AG04449 (cell line): ENCODE measurements around the gene BICDL1.

Experiments
- CTCF ChIA-PET: fragments of 350-600 bp; formaldehyde crosslinking; extraction: SDS; loops from one replicate; lab custom pipeline; 2021; ENCODE audit warnings: antibody characterized with exemption; lab: Yijun Ruan, JAX
- POLR2A ChIA-PET: fragments of 400-600, 350-600 bp; formaldehyde crosslinking; extraction: SDS; loops from one replicate; lab custom pipeline; 2020; ENCODE audit warnings: antibody characterized with exemption, inconsistent platforms; lab: Yijun Ruan, JAX
- DNase-seq: peaks from one replicate; pipeline ENCODE4 v3.0.0-alpha.2; 2010; ENCODE audit warnings: low read depth, low spot score
- H3K4me3 ChIP-seq: 2 replicates; pipeline ENCODE4 v1.5.1; 2011; ENCODE audit warnings: low read depth, mild to moderate bottlenecking, control low read depth, low read length
- TF ChIP-seq, protein P1 (sequence below): IDR thresholded peaks from one replicate; pipeline ENCODE4 v1.5.1; 2011; ENCODE audit warnings: mild to moderate bottlenecking, moderate library complexity, low read length, control low read depth, inconsistent platforms; ENCODE audit not compliant: insufficient read depth; ENCODE audit errors: missing control alignments

BICDL1 gene

GRCh38 chr12:120140603-120141002 lies 151.6 kb downstream of the BICDL1 start:
- no peak overlapping the region for H3K4me3 ChIP-seq
- DNase-seq: no peak
- TF ChIP-seq, protein P1, sequence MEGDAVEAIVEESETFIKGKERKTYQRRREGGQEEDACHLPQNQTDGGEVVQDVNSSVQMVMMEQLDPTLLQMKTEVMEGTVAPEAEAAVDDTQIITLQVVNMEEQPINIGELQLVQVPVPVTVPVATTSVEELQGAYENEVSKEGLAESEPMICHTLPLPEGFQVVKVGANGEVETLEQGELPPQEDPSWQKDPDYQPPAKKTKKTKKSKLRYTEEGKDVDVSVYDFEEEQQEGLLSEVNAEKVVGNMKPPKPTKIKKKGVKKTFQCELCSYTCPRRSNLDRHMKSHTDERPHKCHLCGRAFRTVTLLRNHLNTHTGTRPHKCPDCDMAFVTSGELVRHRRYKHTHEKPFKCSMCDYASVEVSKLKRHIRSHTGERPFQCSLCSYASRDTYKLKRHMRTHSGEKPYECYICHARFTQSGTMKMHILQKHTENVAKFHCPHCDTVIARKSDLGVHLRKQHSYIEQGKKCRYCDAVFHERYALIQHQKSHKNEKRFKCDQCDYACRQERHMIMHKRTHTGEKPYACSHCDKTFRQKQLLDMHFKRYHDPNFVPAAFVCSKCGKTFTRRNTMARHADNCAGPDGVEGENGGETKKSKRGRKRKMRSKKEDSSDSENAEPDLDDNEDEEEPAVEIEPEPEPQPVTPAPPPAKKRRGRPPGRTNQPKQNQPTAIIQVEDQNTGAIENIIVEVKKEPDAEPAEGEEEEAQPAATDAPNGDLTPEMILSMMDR: no peak
- ChIA-PET CTCF (interaction anchor here (1.3 kb wide), 1 partner anchor 9 kb away, joined by 3 read pairs; no protein-coding TSS in a partner anchor), POLR2A (no interaction called here)

- H3K4me3 ChIP-seq: no peak overlapping the region
- TF ChIP-seq, protein P1: no peak
- ChIA-PET CTCF (interaction anchor here (1.3 kb wide), 1 partner anchor 10 kb away, joined by 3 read pairs; no protein-coding TSS in a partner anchor), POLR2A (no interaction called here)
- no peak for DNase-seq
Observed at GRCh38 chr12:120141336-120141735, 152.3 kb downstream of the BICDL1 start.

GRCh38 chr12:120142231-120142877 lies 153.3 kb downstream of the BICDL1 start:
- no peak overlapping the region for H3K4me3 ChIP-seq
- CTCF ChIA-PET: interaction anchor here (1.0 kb wide), 1 partner anchor 9 kb away, joined by 3 read pairs; no protein-coding TSS in a partner anchor
- no peak for DNase-seq
- TF ChIP-seq, protein P1: no peak
- POLR2A ChIA-PET: no interaction called here
